ENCODE measurements around the gene SPIRE1.

- TF ChIP-seq, protein P1, sequence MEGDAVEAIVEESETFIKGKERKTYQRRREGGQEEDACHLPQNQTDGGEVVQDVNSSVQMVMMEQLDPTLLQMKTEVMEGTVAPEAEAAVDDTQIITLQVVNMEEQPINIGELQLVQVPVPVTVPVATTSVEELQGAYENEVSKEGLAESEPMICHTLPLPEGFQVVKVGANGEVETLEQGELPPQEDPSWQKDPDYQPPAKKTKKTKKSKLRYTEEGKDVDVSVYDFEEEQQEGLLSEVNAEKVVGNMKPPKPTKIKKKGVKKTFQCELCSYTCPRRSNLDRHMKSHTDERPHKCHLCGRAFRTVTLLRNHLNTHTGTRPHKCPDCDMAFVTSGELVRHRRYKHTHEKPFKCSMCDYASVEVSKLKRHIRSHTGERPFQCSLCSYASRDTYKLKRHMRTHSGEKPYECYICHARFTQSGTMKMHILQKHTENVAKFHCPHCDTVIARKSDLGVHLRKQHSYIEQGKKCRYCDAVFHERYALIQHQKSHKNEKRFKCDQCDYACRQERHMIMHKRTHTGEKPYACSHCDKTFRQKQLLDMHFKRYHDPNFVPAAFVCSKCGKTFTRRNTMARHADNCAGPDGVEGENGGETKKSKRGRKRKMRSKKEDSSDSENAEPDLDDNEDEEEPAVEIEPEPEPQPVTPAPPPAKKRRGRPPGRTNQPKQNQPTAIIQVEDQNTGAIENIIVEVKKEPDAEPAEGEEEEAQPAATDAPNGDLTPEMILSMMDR (IDR thresholded peaks at IDR 0.05): no peak
- TF ChIP-seq POLR2A (IDR thresholded peaks at IDR 0.05): no peak
- TF ChIP-seq POLR2AphosphoS5 (IDR thresholded peaks at IDR 0.05; ENCODE audit: insufficient read depth in 1 of 2, low read depth in 1 of 2): no peak
These were observed 93.0 kb downstream of the SPIRE1 start for GRCh38 chr18:12564861-12565260.
